ENCODE results near the gene CTNNA3. TPM values are rescaled to one million over a fixed set of nuclear protein-coding genes. Genes with fewer than 3 reads are reported as not detected.
"Not testable (repeated sequence)": the region's sequence is repeated elsewhere in the genome, so short reads cannot be mapped to it uniquely, and the experiment has no call there.

Gene CTNNA3
- polyA plus RNA-seq, 1 donor: 4.3 TPM

DNA sequence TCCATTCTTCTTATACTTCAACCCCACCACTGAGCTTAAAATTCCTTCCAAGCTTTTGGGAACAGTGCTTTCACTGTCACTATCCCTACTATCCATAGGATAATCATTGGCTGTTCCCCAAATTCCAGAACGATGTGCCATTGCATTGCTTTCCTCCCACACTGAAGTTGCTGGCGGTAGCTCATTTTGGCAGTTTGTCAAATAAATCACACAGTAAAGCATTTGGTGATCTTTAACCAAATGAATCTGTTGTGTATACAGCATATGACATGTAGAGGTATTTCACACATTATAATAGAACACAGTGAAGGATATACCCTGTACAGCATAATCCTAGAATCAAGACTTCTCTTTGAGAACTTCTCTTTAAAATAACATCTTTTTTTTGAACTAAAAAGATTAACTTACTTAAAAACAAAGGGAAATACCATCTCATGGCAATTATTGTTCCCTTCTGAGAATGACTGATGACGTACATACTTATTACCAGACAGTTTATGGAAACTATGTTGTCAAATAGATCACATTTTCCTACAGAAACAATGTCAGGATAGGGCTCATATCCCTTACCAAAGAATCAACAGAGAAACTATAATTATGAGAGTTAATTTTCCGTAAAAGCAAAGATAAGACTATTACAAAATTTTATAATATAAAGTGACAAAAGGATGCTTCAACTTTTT, 93.6 kb downstream of the CTNNA3 start:
- no peak for DNase-seq

DNA sequence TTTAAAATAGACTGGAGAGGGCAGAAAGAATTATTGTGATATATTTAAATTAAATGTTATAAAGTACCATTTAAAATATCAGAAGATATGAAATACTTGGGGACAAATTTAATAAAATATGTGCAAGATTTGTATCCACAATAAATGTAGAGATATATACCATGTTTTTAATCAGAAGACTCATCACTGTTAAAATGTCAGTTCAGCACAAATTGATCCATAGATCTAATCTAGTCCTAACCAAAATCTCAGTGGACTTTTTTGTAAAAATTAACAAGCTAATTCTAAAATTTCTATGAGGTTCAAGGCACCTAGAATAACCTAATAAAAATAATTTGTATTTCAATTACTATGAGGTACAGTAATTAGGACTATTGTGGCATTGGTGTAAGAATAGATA, 96.4 kb downstream of the CTNNA3 start:
- no peak for DNase-seq

- no peak for DNase-seq
Measured at GRCh38 chr10:67596641-67597040, 99.4 kb downstream of the CTNNA3 start.

DNA sequence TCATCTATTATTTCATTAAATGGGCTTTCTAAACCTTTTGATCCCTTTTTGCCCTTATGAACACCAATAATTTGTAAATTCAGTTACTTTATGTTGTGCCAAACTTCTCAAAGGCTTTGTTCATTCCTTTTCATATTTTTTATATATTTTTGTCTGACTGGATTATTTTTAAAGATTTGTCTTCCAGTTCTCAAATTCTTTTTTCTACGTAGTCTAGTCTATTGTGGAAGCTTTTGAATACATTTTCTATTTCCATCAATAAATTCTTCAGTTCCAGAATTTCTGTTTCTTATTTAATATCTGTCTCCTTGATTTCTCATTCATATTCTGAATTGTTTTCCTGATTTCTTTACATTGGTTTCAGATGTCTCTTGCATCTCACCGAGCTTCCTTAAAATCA, 108.2 kb downstream of the CTNNA3 start:
- no peak for DNase-seq

- DNase-seq: no peak
Measured at GRCh38 chr10:67575532-67575931, 120.5 kb downstream of the CTNNA3 start.

GRCh38 chr10:67573484-67573883, 122.5 kb downstream of the CTNNA3 start:
- DNase-seq: no peak

DNA sequence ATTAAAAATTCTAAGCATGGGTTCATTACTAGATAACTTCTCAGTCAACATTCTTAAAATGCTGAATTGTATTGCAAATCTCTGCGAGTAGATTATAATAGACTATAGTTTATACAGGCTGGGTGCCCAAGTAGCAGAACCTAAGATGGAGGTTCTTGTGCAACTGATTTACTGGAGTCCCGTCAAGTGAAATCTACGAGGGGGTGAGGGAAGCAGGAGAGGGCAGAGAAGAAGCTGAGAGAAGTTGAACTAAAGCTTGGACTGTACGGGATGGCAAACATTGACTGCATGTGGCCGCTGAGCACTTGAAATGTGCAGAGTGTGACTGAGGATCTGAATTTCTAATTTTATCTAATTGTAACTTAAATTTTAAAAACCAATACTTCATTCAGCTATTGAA, 124.5 kb downstream of the CTNNA3 start:
- DNase-seq: no peak

DNA sequence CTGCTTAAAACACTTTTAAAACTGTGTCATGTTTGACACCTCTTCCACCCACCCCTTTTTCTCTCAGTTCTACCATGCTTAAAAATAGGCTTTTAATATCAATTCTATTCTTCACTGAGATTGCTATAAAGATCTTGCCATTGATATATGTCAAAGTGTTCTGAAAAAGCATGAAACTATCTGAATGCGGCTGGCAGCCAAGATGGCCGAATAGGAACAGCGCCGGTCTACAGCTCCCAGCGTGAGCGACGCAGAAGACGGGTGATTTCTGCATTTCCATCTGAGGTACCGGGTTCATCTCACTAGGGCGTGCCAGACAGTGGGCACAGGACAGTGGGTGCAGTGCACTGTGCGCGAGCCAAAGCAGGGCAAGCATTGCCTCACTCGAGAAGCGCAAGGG, 137.7 kb downstream of the CTNNA3 start:
- not testable (repeated sequence) for DNase-seq

- DNase-seq: no peak
Measured at GRCh38 chr10:67553254-67553653, 142.7 kb downstream of the CTNNA3 start.

GRCh38 chr10:67550838-67551402, 145.1 kb downstream of the CTNNA3 start:
- DNase-seq: no peak

- no peak for DNase-seq
Measured at GRCh38 chr10:67550046-67550445, 145.9 kb downstream of the CTNNA3 start.

DNA sequence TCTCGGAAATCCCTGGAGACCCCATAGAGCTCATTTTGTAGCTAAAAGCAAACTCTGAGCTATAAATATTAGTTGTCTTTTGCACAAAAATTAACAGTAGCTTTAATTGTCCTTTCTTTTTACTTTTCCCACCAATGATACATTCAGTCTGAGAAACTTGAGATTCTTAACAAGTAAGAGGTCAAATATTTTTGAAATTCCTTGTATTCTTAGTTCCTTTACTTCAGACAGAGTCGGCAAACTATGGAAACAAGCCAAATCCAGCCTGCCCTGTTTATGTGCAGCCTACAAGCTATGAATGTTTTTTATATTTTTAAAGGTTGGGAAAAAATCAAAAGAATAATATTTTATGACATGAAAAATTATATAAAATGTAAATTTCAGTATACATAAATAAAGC, 146.6 kb downstream of the CTNNA3 start:
- DNase-seq: no peak

GRCh38 chr10:67541411-67541810, 154.6 kb downstream of the CTNNA3 start:
- no peak for DNase-seq

DNA sequence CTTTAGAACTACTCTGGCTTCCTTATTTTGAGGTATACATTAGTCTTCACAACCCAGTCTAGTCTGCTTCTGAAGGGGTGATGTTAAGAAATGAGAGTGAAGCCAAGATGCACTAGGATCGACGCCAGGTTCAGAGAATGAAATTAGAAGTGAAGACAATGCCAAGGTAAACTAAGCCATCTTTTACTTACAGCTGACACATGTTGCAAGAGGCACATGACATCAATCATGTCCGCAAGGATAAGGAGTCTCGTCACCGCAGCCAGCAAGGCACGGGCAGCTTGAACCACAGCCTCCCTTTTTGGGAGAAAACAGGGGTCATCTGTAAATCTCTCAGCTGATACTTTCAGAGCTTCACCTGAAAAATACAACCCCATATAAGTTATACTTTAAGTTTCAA, 156.7 kb downstream of the CTNNA3 start:
- DNase-seq: no peak

DNA sequence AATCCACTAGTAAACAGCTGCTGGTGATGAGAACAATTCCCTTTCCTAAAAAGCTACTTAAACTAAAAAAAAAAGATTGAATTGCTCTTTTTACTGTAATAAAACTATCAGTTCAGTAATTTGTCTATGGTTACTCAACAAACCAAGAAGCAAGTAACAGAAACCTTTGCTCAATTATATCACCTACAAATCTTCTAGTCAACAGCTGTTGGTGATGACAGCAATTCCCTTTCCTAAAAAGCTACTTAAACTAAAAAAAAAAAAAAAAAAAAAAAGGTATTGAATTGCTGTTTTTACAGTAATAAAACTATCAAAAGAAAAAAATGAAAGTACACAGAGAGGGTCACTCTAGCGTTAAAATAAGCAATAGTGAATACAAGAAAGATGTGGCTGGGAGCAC, 158.1 kb downstream of the CTNNA3 start:
- peak; percentile 30 for DNase-seq

DNA sequence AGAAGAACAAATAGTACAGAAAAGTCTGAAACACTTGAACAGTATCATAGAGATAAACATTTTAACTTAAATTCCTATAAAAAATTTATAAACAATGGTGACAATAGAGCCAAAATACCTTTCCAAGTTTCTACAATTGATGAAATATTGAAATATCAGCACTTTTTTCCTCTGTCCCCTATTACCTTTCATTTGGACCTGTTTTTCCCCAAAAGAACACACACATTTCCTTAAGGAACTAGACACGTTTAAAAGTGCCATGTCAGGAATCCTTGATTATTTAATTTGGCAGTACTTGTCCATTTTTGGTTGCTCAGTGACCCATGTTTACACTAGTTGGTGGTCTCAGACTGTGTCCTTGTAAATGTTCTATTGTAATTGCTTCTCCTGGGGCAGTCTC, 162.6 kb downstream of the CTNNA3 start:
- DNase-seq: no peak

- DNase-seq: not testable (repeated sequence)
Measured at GRCh38 chr10:67530990-67531389, 165.0 kb downstream of the CTNNA3 start.

GRCh38 chr10:67527351-67527750, 168.6 kb downstream of the CTNNA3 start:
- DNase-seq: no peak

DNA sequence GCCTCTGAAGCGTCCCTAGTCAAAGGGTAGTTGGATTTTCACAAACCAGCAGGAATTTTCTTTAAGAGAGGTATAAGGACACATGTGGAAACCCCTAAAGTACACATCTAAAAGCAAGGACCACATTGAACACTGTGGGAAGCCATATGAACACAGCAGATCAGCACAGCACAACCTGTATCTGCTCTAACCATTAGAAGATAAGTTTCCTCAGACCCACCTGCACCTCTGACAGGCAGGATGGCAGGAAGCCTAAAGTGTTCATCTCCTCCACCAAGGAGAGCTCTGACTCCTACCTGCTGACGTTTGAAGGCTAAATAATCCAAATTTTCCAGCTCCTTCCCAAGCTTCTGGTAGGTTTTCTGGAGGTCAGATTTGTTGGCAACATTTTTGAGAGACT, 174.4 kb downstream of the CTNNA3 start:
- no peak for DNase-seq

- peak; percentile 66 for DNase-seq
Measured at GRCh38 chr10:67520924-67521520, 175.0 kb downstream of the CTNNA3 start.

DNA sequence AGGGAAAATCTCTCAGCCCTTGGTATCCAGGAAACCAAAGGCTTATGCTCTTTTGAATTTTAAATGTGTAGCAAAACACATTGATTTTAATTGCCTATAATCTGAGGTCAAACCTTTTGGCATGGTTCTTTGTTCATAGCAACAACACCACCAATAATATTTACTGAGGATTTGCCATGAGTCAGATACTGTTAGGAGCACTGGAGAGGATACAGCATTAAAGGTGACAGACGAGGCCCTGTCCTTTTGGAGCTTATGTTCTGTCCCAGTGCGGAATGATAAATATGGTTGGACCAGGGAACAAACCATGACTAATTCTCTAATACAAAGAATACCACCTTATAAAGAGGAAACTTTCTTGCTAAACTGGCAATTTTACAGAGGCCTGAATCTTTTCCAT, 176.6 kb downstream of the CTNNA3 start:
- DNase-seq: no peak

DNA sequence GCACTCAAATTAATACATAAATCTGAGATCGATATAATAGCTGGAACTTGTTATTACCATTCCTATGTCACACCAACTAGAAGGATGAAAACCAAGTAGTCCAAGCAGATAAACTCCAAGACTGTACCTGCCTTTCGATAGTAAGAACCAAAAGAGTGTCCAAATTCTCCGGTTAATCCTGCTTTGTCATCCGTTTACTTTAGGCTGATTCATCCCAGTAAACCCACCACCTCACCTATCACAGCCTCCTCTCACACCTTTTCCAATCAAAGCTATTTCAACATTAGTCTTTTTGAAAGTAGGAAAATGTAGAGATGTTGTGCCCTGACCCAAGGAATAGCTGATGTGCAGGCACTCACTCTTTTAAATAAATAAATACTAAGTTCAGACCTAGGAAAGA, 177.2 kb downstream of the CTNNA3 start:
- no peak for DNase-seq

DNA sequence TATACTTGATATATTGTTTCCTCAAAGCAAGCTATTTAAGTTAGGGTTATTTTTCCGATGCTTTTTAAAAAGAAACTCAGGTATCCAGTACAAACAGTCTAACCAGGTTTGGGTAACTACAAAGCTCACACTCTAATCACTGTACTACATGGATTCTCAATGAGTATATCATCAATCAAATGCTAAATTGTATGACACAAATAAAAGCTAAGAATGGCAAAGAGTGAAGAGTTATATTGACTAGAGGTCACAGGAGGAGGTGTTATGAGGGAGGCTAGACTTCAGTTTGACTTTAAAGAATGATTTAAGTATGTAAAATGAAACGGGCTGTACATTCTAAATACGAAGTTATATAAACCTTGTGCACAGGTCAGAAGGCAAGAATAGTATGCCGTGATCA, 178.0 kb downstream of the CTNNA3 start:
- DNase-seq: no peak

- DNase-seq: no peak
Measured at GRCh38 chr10:67506757-67507091, 189.3 kb downstream of the CTNNA3 start.
